HCT116 (cell line): Measurements from ENCODE around the gene CTIF. TPM values are rescaled to one million over a fixed set of nuclear protein-coding genes. Genes with fewer than 3 reads are reported as not detected.
A peak's percentile ranks its signal among the peaks of the same experiment; 100 is the strongest.

Experiments
- ATAC-seq: fragments of 200-7000 bp; cut with Tn5 transposase; 2 replicates; pipeline ENCODE4 v1.9.1; 2020; ENCODE audit warnings: mild to moderate bottlenecking, moderate library complexity
- BruUV-seq: library from RNA; stranded (reverse); fragments of 400-500 nt; replicated peaks from 2 replicates; lab custom pipeline; 2021; lab: Mats Ljungman, UMichigan
- CTCF ChIA-PET: fragments of 300-600 bp; sonication (Branson Sonifier 250); formaldehyde crosslinking; loops from one replicate; lab custom pipeline; 2021; ENCODE audit warnings: antibody characterized with exemption; lab: Charles Lee
- POLR2A ChIA-PET: fragments of 300-600, 350-600 bp; sonication (Branson Sonifier 250); formaldehyde crosslinking; loops from one replicate; lab custom pipeline; 2021; ENCODE audit warnings: antibody characterized with exemption; lab: Charles Lee
- RAD21 ChIA-PET, 2 experiments: fragments of 300-600 bp; sonication (Branson Sonifier 250); formaldehyde crosslinking; loops; one replicate each; lab custom pipeline; 2023; ENCODE audit warnings: low total read pairs in 2 of 2; ENCODE audit not compliant: uncharacterized antibody in 2 of 2, unreplicated experiment in 2 of 2, low non-redundant PET in 1 of 2; lab: Charles Lee
- DNase-seq: peaks from one replicate; pipeline ENCODE4 v3.0.0-alpha.2; 2010; ENCODE audit warnings: low read depth, low spot score
- H2AFZ ChIP-seq: fragments of 200-600 bp; shearing (Covaris generic), sonication (generic); 2 replicates; pipeline ENCODE4 v1.6.1; 2017; ENCODE audit warnings: low read depth, mixed run types, mixed read lengths, antibody characterized with exemption, low read length; ENCODE audit not compliant: poor library complexity, severe bottlenecking
- H3K27ac ChIP-seq: 2 replicates; pipeline ENCODE4 v1.5.1; 2012; ENCODE audit warnings: low read depth, low read length
- H3K27me3 ChIP-seq: fragments of 200-600 bp; sonication (generic); 2 replicates; pipeline ENCODE4 v1.6.1; 2016; ENCODE audit warnings: mixed run types, low read length, mixed read lengths; ENCODE audit not compliant: insufficient read depth
- H3K36me3 ChIP-seq, 2 experiments: fragments of 200-500 bp in 1 of 2; fragments of 200-600 bp in 1 of 2; sonication (Bioruptor generic) in 1 of 2; sonication (generic) in 1 of 2; 2 replicates each; pipeline versions ENCODE4 v1.5.1 to v1.6.1; 2014 to 2016; ENCODE audit warnings: low read length in 2 of 2, inconsistent platforms in 1 of 2, mixed read lengths in 1 of 2, mixed run types in 1 of 2; ENCODE audit not compliant: insufficient read depth in 2 of 2, control insufficient read depth in 1 of 2
- H3K4me1 ChIP-seq, 2 experiments: fragments of 200-600 bp in 1 of 2; sonication (generic) in 1 of 2; 2 replicates each; pipeline versions ENCODE4 v1.5.1 to v1.6.1; 2012 to 2017; ENCODE audit warnings: low read length in 2 of 2, inconsistent platforms in 1 of 2, mild to moderate bottlenecking in 1 of 2, mixed read lengths in 1 of 2, mixed run types in 1 of 2, moderate library complexity in 1 of 2; ENCODE audit not compliant: insufficient read depth in 2 of 2, control insufficient read depth in 1 of 2
- H3K4me2 ChIP-seq: fragments of 200-600 bp; sonication (generic); 2 replicates; pipeline ENCODE4 v1.6.1; 2017; ENCODE audit warnings: mixed run types, low read length, mixed read lengths
- H3K4me3 ChIP-seq, 2 experiments: fragments of 200-600 bp in 1 of 2; sonication (generic) in 1 of 2; replicated peaks in 1 of 2; 2 replicates each; pipeline ENCODE4 v1.5.1; 2011 to 2016; ENCODE audit warnings: low read length in 2 of 2, control low read depth in 1 of 2, low read depth in 1 of 2, mild to moderate bottlenecking in 1 of 2, mixed read lengths in 1 of 2, mixed run types in 1 of 2
- H3K79me2 ChIP-seq: fragments of 200-600 bp; sonication (generic); 2 replicates; pipeline ENCODE4 v1.6.1; 2017; ENCODE audit warnings: mild to moderate bottlenecking, mixed run types, low read length, moderate library complexity, mixed read lengths; ENCODE audit not compliant: insufficient read depth
- H3K9ac ChIP-seq: fragments of 200-600 bp; sonication (generic); 2 replicates; pipeline ENCODE4 v1.6.1; 2016; ENCODE audit warnings: low read length, mixed read lengths
- H3K9me2 ChIP-seq: fragments of 200-600 bp; sonication (generic), shearing (Covaris generic); 2 replicates; pipeline ENCODE4 v1.6.1; 2017; ENCODE audit warnings: mixed run types, mild to moderate bottlenecking, moderate library complexity; ENCODE audit not compliant: insufficient read depth
- H3K9me3 ChIP-seq, 2 experiments: fragments of 200-500 bp in 1 of 2; fragments of 200-600 bp in 1 of 2; sonication (Bioruptor generic) in 1 of 2; sonication (generic) in 1 of 2; 2 replicates each; pipeline ENCODE4 v1.6.1; 2014 to 2017; ENCODE audit warnings: low read length in 2 of 2, mixed read lengths in 2 of 2, inconsistent platforms in 1 of 2, low read depth in 1 of 2, mild to moderate bottlenecking in 1 of 2, mixed run types in 1 of 2, moderate library complexity in 1 of 2; ENCODE audit not compliant: control insufficient read depth in 1 of 2, insufficient read depth in 1 of 2
- H4K20me1 ChIP-seq: fragments of 200-600 bp; sonication (generic), shearing (Covaris generic); 2 replicates; pipeline ENCODE4 v1.6.1; 2017; ENCODE audit warnings: mixed run types, mild to moderate bottlenecking, moderate library complexity; ENCODE audit not compliant: insufficient read depth
- CBX3 ChIP-seq: IDR thresholded peaks from 2 replicates; pipeline ENCODE4 v1.6.1; 2012; ENCODE audit warnings: low read depth
- CEBPB ChIP-seq: IDR thresholded peaks from 2 replicates; pipeline ENCODE4 v1.6.1; 2012; ENCODE audit warnings: low read depth
- CTCF ChIP-seq, 3 experiments: fragments of 200-600 bp in 1 of 3; sonication (generic) in 1 of 3; IDR thresholded peaks in 2 of 3; conservative IDR thresholded peaks in 1 of 3; 2 replicates each; pipeline ENCODE4 v1.5.1; 2012 to 2017; ENCODE audit warnings: low read depth in 2 of 3, low read length in 2 of 3, antibody characterized with exemption in 1 of 3, borderline replicate concordance in 1 of 3, control low read depth in 1 of 3, mild to moderate bottlenecking in 1 of 3, mixed read lengths in 1 of 3, mixed run types in 1 of 3, moderate library complexity in 1 of 3; ENCODE audit not compliant: insufficient read depth in 1 of 3
- EGR1 ChIP-seq: IDR thresholded peaks from 2 replicates; pipeline ENCODE4 v1.6.1; 2012; ENCODE audit warnings: low read depth
- MAX ChIP-seq: IDR thresholded peaks from 2 replicates; pipeline ENCODE4 v1.6.1; 2012
- POLR2AphosphoS5 ChIP-seq: IDR thresholded peaks from 2 replicates; pipeline ENCODE4 v1.6.1; 2011; ENCODE audit warnings: mild to moderate bottlenecking, low read depth, low read length, moderate library complexity
- REST ChIP-seq: IDR thresholded peaks from 2 replicates; pipeline ENCODE4 v1.6.1; 2012; ENCODE audit warnings: low read depth
- SIN3A ChIP-seq: IDR thresholded peaks from 2 replicates; pipeline ENCODE4 v1.6.1; 2012; ENCODE audit warnings: low read depth
- TCF7L2 ChIP-seq: IDR thresholded peaks from 2 replicates; pipeline ENCODE4 v1.7.0; 2011; ENCODE audit warnings: borderline replicate concordance, inconsistent platforms; ENCODE audit not compliant: insufficient read depth, insufficient read length; ENCODE audit errors: extremely low read depth
- YY1 ChIP-seq: IDR thresholded peaks from 2 replicates; pipeline ENCODE4 v1.6.1; 2011; ENCODE audit warnings: low read length, low read depth, moderate library complexity, mild to moderate bottlenecking; ENCODE audit not compliant: insufficient replicate concordance; ENCODE audit errors: extremely low read depth
- ZFX ChIP-seq: fragments of 450-650 bp; IDR thresholded peaks from 2 replicates; pipeline ENCODE4 v1.6.1; 2017
- ZNF274 ChIP-seq: fragments of 200-500 bp; sonication (Bioruptor generic); IDR thresholded peaks from 2 replicates; pipeline ENCODE4 v1.6.1; 2014; ENCODE audit warnings: mild to moderate bottlenecking, low read depth, low read length, inconsistent platforms
- intact Hi-C: fragments of 100-400 bp; cut with micrococcal nuclease; formaldehyde crosslinking; loops from 2 replicates; pipeline ENCODE4 v1.10.0; 2022
- total RNA-seq: library from RNA; stranded (reverse); gene quantifications from one replicate; pipeline ENCODE4 v1.2.1, GENCODE V29; 2021; ENCODE audit not compliant: unreplicated experiment

Gene CTIF
- total RNA-seq, 1 experiment from 2014 or later: 19.7 TPM

- no peaks in the 10 kb centered on the region for H3K9me2 ChIP-seq
- H4K20me1 ChIP-seq: no peaks in the 10 kb centered on the region
- no peaks in the 10 kb centered on the region for H3K27me3 ChIP-seq
- peaks cover 55 to 75% of the 10 kb centered on the region in 2 experiments for H3K4me1 ChIP-seq
- H3K9me3 ChIP-seq: no peaks in the 10 kb centered on the region
- no TSS peak for BruUV-seq
- H3K4me2 ChIP-seq: peak overlapping the region; percentile 78
- H3K9ac ChIP-seq: peak overlapping the region; percentile 38
- no peaks in the 10 kb centered on the region for H3K79me2 ChIP-seq
- ChIA-PET CTCF (interaction anchor here (1.1 to 1.5 kb wide), 3 partner anchors 19 to 80 kb away, joined by 3 to 4 read pairs (median 3); no protein-coding TSS in a partner anchor), POLR2A (no interaction called here), RAD21 (interaction anchor here (0.6 to 0.9 kb wide), 2 partner anchors 26 to 81 kb away, joined by 3 read pairs; no protein-coding TSS in a partner anchor)
- peak; percentile 69 for TF ChIP-seq POLR2AphosphoS5
- TF ChIP-seq CTCF (IDR thresholded peaks at IDR 0.05 in 2 of 3, conservative IDR thresholded peaks at IDR 0.05 in 1 of 3; ENCODE audit: borderline replicate concordance in 1 of 3, insufficient read depth in 1 of 3, low read depth in 2 of 3, low read length in 2 of 3): peak in 1 of 3 experiments; percentile 12; a peak in 1 of 6 replicates
- peak; percentile 52 for TF ChIP-seq TCF7L2
- TF ChIP-seq YY1: peak; percentile 30
- no peak for TF ChIP-seq ZFX
- no peak for TF ChIP-seq REST
- no peak for TF ChIP-seq ZNF274
- no peak for TF ChIP-seq EGR1
- TF ChIP-seq MAX: no peak
- TF ChIP-seq SIN3A: no peak
- no peak for TF ChIP-seq CEBPB
- TF ChIP-seq CBX3: no peak
- DNase-seq (peak; percentile 84), ATAC-seq (peak; percentile 75)
- intact Hi-C loops: no loop called here
- H2AFZ ChIP-seq: no peak overlapping the region
- peak overlapping the region in 1 of 2 experiments; percentile 49; a peak in 2 of 4 replicates for H3K4me3 ChIP-seq
- peak overlapping the region; percentile 64 for H3K27ac ChIP-seq
- H3K36me3 ChIP-seq: no peaks in the 10 kb centered on the region
Observed at GRCh38 chr18:48832938-48833700, 294.3 kb downstream of the CTIF start.
